Neural cell (in vitro differentiated cells): ENCODE measurements around the gene ENDOD1. TPM values are rescaled to one million over a fixed set of nuclear protein-coding genes. Genes with fewer than 3 reads are reported as not detected.

Source experiments
- H2AFZ ChIP-seq: fragments of 200-600, 300-800 bp; sonication (generic), shearing (Covaris generic); 2 replicates; pipeline ENCODE4 v1.6.0; 2014; ENCODE audit warnings: low read depth, mild to moderate bottlenecking, antibody characterized with exemption, low read length, moderate library complexity
- H3F3A ChIP-seq: fragments of 200-600 bp; shearing (Covaris generic); 2 replicates; pipeline ENCODE4 v1.6.1; 2016; ENCODE audit warnings: mild to moderate bottlenecking, moderate library complexity, mixed read lengths, antibody characterized with exemption, low read length; ENCODE audit not compliant: insufficient read depth, poor library complexity, severe bottlenecking
- H3K27ac ChIP-seq: fragments of 200-600, 300-800 bp; sonication (generic), shearing (Covaris generic); 2 replicates; pipeline ENCODE4 v1.5.1; 2014; ENCODE audit warnings: mild to moderate bottlenecking, low read length, moderate library complexity
- H3K27me3 ChIP-seq: fragments of 300-800, 200-600 bp; sonication (generic), shearing (Covaris generic); 2 replicates; pipeline ENCODE4 v1.6.0; 2014; ENCODE audit warnings: mild to moderate bottlenecking, low read depth, low read length, moderate library complexity; ENCODE audit not compliant: insufficient read depth
- H3K36me3 ChIP-seq: fragments of 300-800, 200-600 bp; sonication (generic), shearing (Covaris generic); 2 replicates; pipeline ENCODE4 v1.5.1; 2014; ENCODE audit warnings: mild to moderate bottlenecking, antibody characterized with exemption, low read length, moderate library complexity; ENCODE audit not compliant: insufficient read depth
- H3K4me2 ChIP-seq: fragments of 300-800, 200-600 bp; sonication (generic), shearing (Covaris generic); 2 replicates; pipeline ENCODE4 v1.6.0; 2014; ENCODE audit warnings: mild to moderate bottlenecking, low read length
- H3K4me3 ChIP-seq: fragments of 300-800, 200-600 bp; sonication (generic), shearing (Covaris generic); 2 replicates; pipeline ENCODE4 v1.5.1; 2014; ENCODE audit warnings: mild to moderate bottlenecking, low read length, moderate library complexity
- H3K79me2 ChIP-seq: fragments of 200-600 bp; shearing (Covaris generic); replicated peaks from 2 replicates; pipeline ENCODE4 v1.6.0; 2014; ENCODE audit warnings: mild to moderate bottlenecking, low read length, moderate library complexity; ENCODE audit not compliant: insufficient read depth
- H3K9ac ChIP-seq: fragments of 300-800, 200-600 bp; sonication (generic), shearing (Covaris generic); 2 replicates; pipeline ENCODE4 v1.6.1; 2016; ENCODE audit warnings: mild to moderate bottlenecking, low read length, mixed read lengths
- H3K9me2 ChIP-seq: fragments of 200-600 bp; shearing (Covaris generic); 2 replicates; pipeline ENCODE4 v1.6.1; 2016; ENCODE audit warnings: mild to moderate bottlenecking, low read length, mixed read lengths; ENCODE audit not compliant: insufficient read depth
- H3K9me3 ChIP-seq: fragments of 200-600, 300-800 bp; sonication (generic), shearing (Covaris generic); 2 replicates; pipeline ENCODE4 v1.6.1; 2016; ENCODE audit warnings: mild to moderate bottlenecking, mixed run types, low read length, moderate library complexity, mixed read lengths
- H4K20me1 ChIP-seq: fragments of 200-600 bp; shearing (Covaris generic); 2 replicates; pipeline ENCODE4 v1.6.1; 2016; ENCODE audit warnings: mild to moderate bottlenecking, mixed run types; ENCODE audit not compliant: insufficient read depth
- CTCF ChIP-seq: fragments of 450-650 bp; IDR thresholded peaks from 2 replicates; pipeline ENCODE4 v1.5.1; 2014; ENCODE audit warnings: antibody characterized with exemption, mild to moderate bottlenecking, moderate library complexity; ENCODE audit not compliant: poor library complexity, severe bottlenecking
- EP300 ChIP-seq: fragments of 450-650 bp; conservative IDR thresholded peaks from 2 replicates; pipeline ENCODE4 v1.6.1; 2014; ENCODE audit warnings: antibody characterized with exemption, mild to moderate bottlenecking, moderate library complexity; ENCODE audit not compliant: poor library complexity, severe bottlenecking
- EZH2 ChIP-seq: fragments of 200-600, 300-800 bp; shearing (Covaris generic), sonication (generic); IDR thresholded peaks from 2 replicates; pipeline ENCODE4 v1.6.1; 2014; ENCODE audit warnings: antibody characterized with exemption, low read length, borderline replicate concordance, mild to moderate bottlenecking; ENCODE audit not compliant: insufficient read depth, poor library complexity, severe bottlenecking
- MXI1 ChIP-seq: fragments of 450-650 bp; conservative IDR thresholded peaks from 2 replicates; pipeline ENCODE4 v1.6.1; 2014; ENCODE audit warnings: antibody characterized with exemption, mild to moderate bottlenecking; ENCODE audit not compliant: poor library complexity, severe bottlenecking
- POLR2AphosphoS5 ChIP-seq: IDR thresholded peaks from 2 replicates; pipeline ENCODE4 v1.6.1; 2012
- RAD21 ChIP-seq: fragments of 450-650 bp; conservative IDR thresholded peaks from 2 replicates; pipeline ENCODE4 v1.6.1; 2014; ENCODE audit warnings: antibody characterized with exemption, mild to moderate bottlenecking, moderate library complexity
- REST ChIP-seq: IDR thresholded peaks from 2 replicates; pipeline ENCODE4 v1.6.1; 2012; ENCODE audit warnings: borderline replicate concordance
- SMC3 ChIP-seq: fragments of 450-650 bp; conservative IDR thresholded peaks from 2 replicates; pipeline ENCODE4 v1.6.1; 2014; ENCODE audit warnings: antibody characterized with exemption, mild to moderate bottlenecking, moderate library complexity; ENCODE audit not compliant: poor library complexity
- TAF1 ChIP-seq: IDR thresholded peaks from 2 replicates; pipeline ENCODE4 v1.6.1; 2012; ENCODE audit warnings: low read depth
- polyA plus RNA-seq: library from polyadenylated mRNA; depleted of rRNA; stranded (reverse); fragments of >200 nt; gene quantifications from 2 replicates; pipeline ENCODE4 v1.2.3, GENCODE V29; 2014

Gene ENDOD1
- polyA plus RNA-seq, 1 donor from 2014 or later, result 4.9 TPM

GRCh38 chr11:95100191-95100648, 10.6 kb downstream of the ENDOD1 start:
- Histone ChIP-seq H3K4me3 (no peak overlapping the region), H3F3A (no peaks in the 10 kb centered on the region), H3K4me2 (no peak overlapping the region), H4K20me1 (no peaks in the 10 kb centered on the region), H3K9me3 (no peaks in the 10 kb centered on the region), H3K27ac (no peak overlapping the region), H3K9me2 (no peaks in the 10 kb centered on the region), H3K79me2 (no peaks in the 10 kb centered on the region), H3K9ac (no peak overlapping the region), H3K27me3 (no peaks in the 10 kb centered on the region), H3K36me3 (no peaks in the 10 kb centered on the region), H2AFZ (no peak overlapping the region)
- no peak for TF ChIP-seq CTCF
- TF ChIP-seq MXI1, result no peak
- TF ChIP-seq RAD21, result no peak
- no peak for TF ChIP-seq EP300
- TF ChIP-seq SMC3, result no peak
- no peak for TF ChIP-seq REST
- no peak for TF ChIP-seq EZH2
- no peak for TF ChIP-seq TAF1
- TF ChIP-seq POLR2AphosphoS5, result no peak

GRCh38 chr11:95100856-95101507, 11.3 kb downstream of the ENDOD1 start:
- Histone ChIP-seq H3K27ac (no peak overlapping the region), H3K79me2 (no peaks in the 10 kb centered on the region)

More at GRCh38 chr11:95100856-95101507, 11.3 kb downstream of the ENDOD1 start:
- Histone ChIP-seq H3K9me2 (no peaks in the 10 kb centered on the region), H3K4me3 (no peak overlapping the region), H3K9ac (no peak overlapping the region), H3K9me3 (no peaks in the 10 kb centered on the region), H3F3A (no peaks in the 10 kb centered on the region), H3K27me3 (no peaks in the 10 kb centered on the region), H4K20me1 (no peaks in the 10 kb centered on the region), H3K36me3 (no peaks in the 10 kb centered on the region), H3K4me2 (no peak overlapping the region), H2AFZ (no peak overlapping the region)
- no peak for TF ChIP-seq EZH2
- TF ChIP-seq TAF1, result no peak
- no peak for TF ChIP-seq RAD21
- no peak for TF ChIP-seq REST
- TF ChIP-seq MXI1, result no peak
- no peak for TF ChIP-seq SMC3
- TF ChIP-seq CTCF, result no peak
- no peak for TF ChIP-seq POLR2AphosphoS5
- no peak for TF ChIP-seq EP300
